Neural cell (in vitro differentiated cells): ENCODE measurements around the gene PACSIN2. TPM values are rescaled to one million over a fixed set of nuclear protein-coding genes. Genes with fewer than 3 reads are reported as not detected.

Experiments used
- H2AFZ ChIP-seq: fragments of 200-600, 300-800 bp; sonication (generic), shearing (Covaris generic); 2 replicates; pipeline ENCODE4 v1.6.0; 2014; ENCODE audit warnings: low read depth, mild to moderate bottlenecking, antibody characterized with exemption, low read length, moderate library complexity
- H3F3A ChIP-seq: fragments of 200-600 bp; shearing (Covaris generic); 2 replicates; pipeline ENCODE4 v1.6.1; 2016; ENCODE audit warnings: mild to moderate bottlenecking, moderate library complexity, mixed read lengths, antibody characterized with exemption, low read length; ENCODE audit not compliant: insufficient read depth, poor library complexity, severe bottlenecking
- H3K27ac ChIP-seq: fragments of 200-600, 300-800 bp; sonication (generic), shearing (Covaris generic); 2 replicates; pipeline ENCODE4 v1.5.1; 2014; ENCODE audit warnings: mild to moderate bottlenecking, low read length, moderate library complexity
- H3K27me3 ChIP-seq: fragments of 300-800, 200-600 bp; sonication (generic), shearing (Covaris generic); 2 replicates; pipeline ENCODE4 v1.6.0; 2014; ENCODE audit warnings: mild to moderate bottlenecking, low read depth, low read length, moderate library complexity; ENCODE audit not compliant: insufficient read depth
- H3K36me3 ChIP-seq: fragments of 300-800, 200-600 bp; sonication (generic), shearing (Covaris generic); 2 replicates; pipeline ENCODE4 v1.5.1; 2014; ENCODE audit warnings: mild to moderate bottlenecking, antibody characterized with exemption, low read length, moderate library complexity; ENCODE audit not compliant: insufficient read depth
- H3K4me2 ChIP-seq: fragments of 300-800, 200-600 bp; sonication (generic), shearing (Covaris generic); 2 replicates; pipeline ENCODE4 v1.6.0; 2014; ENCODE audit warnings: mild to moderate bottlenecking, low read length
- H3K4me3 ChIP-seq: fragments of 300-800, 200-600 bp; sonication (generic), shearing (Covaris generic); 2 replicates; pipeline ENCODE4 v1.5.1; 2014; ENCODE audit warnings: mild to moderate bottlenecking, low read length, moderate library complexity
- H3K79me2 ChIP-seq: fragments of 200-600 bp; shearing (Covaris generic); replicated peaks from 2 replicates; pipeline ENCODE4 v1.6.0; 2014; ENCODE audit warnings: mild to moderate bottlenecking, low read length, moderate library complexity; ENCODE audit not compliant: insufficient read depth
- H3K9ac ChIP-seq: fragments of 300-800, 200-600 bp; sonication (generic), shearing (Covaris generic); 2 replicates; pipeline ENCODE4 v1.6.1; 2016; ENCODE audit warnings: mild to moderate bottlenecking, low read length, mixed read lengths
- H3K9me2 ChIP-seq: fragments of 200-600 bp; shearing (Covaris generic); 2 replicates; pipeline ENCODE4 v1.6.1; 2016; ENCODE audit warnings: mild to moderate bottlenecking, low read length, mixed read lengths; ENCODE audit not compliant: insufficient read depth
- H3K9me3 ChIP-seq: fragments of 200-600, 300-800 bp; sonication (generic), shearing (Covaris generic); 2 replicates; pipeline ENCODE4 v1.6.1; 2016; ENCODE audit warnings: mild to moderate bottlenecking, mixed run types, low read length, moderate library complexity, mixed read lengths
- H4K20me1 ChIP-seq: fragments of 200-600 bp; shearing (Covaris generic); 2 replicates; pipeline ENCODE4 v1.6.1; 2016; ENCODE audit warnings: mild to moderate bottlenecking, mixed run types; ENCODE audit not compliant: insufficient read depth
- EP300 ChIP-seq: fragments of 450-650 bp; conservative IDR thresholded peaks from 2 replicates; pipeline ENCODE4 v1.6.1; 2014; ENCODE audit warnings: antibody characterized with exemption, mild to moderate bottlenecking, moderate library complexity; ENCODE audit not compliant: poor library complexity, severe bottlenecking
- EZH2 ChIP-seq: fragments of 200-600, 300-800 bp; shearing (Covaris generic), sonication (generic); IDR thresholded peaks from 2 replicates; pipeline ENCODE4 v1.6.1; 2014; ENCODE audit warnings: antibody characterized with exemption, low read length, borderline replicate concordance, mild to moderate bottlenecking; ENCODE audit not compliant: insufficient read depth, poor library complexity, severe bottlenecking
- MXI1 ChIP-seq: fragments of 450-650 bp; conservative IDR thresholded peaks from 2 replicates; pipeline ENCODE4 v1.6.1; 2014; ENCODE audit warnings: antibody characterized with exemption, mild to moderate bottlenecking; ENCODE audit not compliant: poor library complexity, severe bottlenecking
- POLR2AphosphoS5 ChIP-seq: IDR thresholded peaks from 2 replicates; pipeline ENCODE4 v1.6.1; 2012
- RAD21 ChIP-seq: fragments of 450-650 bp; conservative IDR thresholded peaks from 2 replicates; pipeline ENCODE4 v1.6.1; 2014; ENCODE audit warnings: antibody characterized with exemption, mild to moderate bottlenecking, moderate library complexity
- SMC3 ChIP-seq: fragments of 450-650 bp; conservative IDR thresholded peaks from 2 replicates; pipeline ENCODE4 v1.6.1; 2014; ENCODE audit warnings: antibody characterized with exemption, mild to moderate bottlenecking, moderate library complexity; ENCODE audit not compliant: poor library complexity
- TAF1 ChIP-seq: IDR thresholded peaks from 2 replicates; pipeline ENCODE4 v1.6.1; 2012; ENCODE audit warnings: low read depth
- polyA plus RNA-seq: library from polyadenylated mRNA; depleted of rRNA; stranded (reverse); fragments of >200 nt; gene quantifications from 2 replicates; pipeline ENCODE4 v1.2.3, GENCODE V29; 2014
- TF ChIP-seq, protein P1 (sequence below): IDR thresholded peaks from 2 replicates; pipeline ENCODE4 v1.6.1; 2012; ENCODE audit warnings: borderline replicate concordance
- TF ChIP-seq, protein P2 (sequence below): fragments of 450-650 bp; IDR thresholded peaks from 2 replicates; pipeline ENCODE4 v1.5.1; 2014; ENCODE audit warnings: antibody characterized with exemption, mild to moderate bottlenecking, moderate library complexity; ENCODE audit not compliant: poor library complexity, severe bottlenecking

PACSIN2 gene
- polyA plus RNA-seq, 1 donor from 2014 or later = 47.2 TPM

DNA sequence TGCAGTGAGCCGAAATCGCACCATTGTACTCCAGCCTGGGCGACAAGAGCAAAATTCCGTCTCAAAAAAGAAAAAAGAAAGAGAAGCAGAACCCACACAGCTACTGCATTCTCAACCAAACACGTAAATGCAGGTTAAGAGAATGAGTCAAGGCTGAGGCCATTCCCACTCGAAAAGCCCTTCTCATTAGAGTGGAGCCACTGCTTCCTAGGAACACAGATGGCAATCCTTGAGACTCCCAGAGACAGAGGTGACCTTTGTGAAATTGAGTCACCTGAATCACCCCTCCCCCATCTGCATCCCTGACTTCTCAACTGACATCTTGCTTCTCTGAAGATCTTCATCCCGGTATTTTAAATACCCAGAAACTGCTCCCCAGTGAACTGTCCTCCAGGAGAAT is 8.2 kb downstream of the PACSIN2 start:
- no peak overlapping the region for H2AFZ ChIP-seq
- H3K27me3 ChIP-seq = no peaks in the 10 kb centered on the region
- no peaks in the 10 kb centered on the region for H3K9me2 ChIP-seq
- H3K9ac ChIP-seq = no peak overlapping the region
- H3K36me3 ChIP-seq = no peaks in the 10 kb centered on the region
- TF ChIP-seq TAF1 = no peak
- no peaks in the 10 kb centered on the region for H3F3A ChIP-seq
- H4K20me1 ChIP-seq = no peaks in the 10 kb centered on the region
- no peak overlapping the region for H3K4me2 ChIP-seq
- no peaks in the 10 kb centered on the region for H3K9me3 ChIP-seq
- peaks cover 37% of the 10 kb centered on the region for H3K79me2 ChIP-seq
- no peak overlapping the region for H3K27ac ChIP-seq
- H3K4me3 ChIP-seq = no peak overlapping the region

DNA sequence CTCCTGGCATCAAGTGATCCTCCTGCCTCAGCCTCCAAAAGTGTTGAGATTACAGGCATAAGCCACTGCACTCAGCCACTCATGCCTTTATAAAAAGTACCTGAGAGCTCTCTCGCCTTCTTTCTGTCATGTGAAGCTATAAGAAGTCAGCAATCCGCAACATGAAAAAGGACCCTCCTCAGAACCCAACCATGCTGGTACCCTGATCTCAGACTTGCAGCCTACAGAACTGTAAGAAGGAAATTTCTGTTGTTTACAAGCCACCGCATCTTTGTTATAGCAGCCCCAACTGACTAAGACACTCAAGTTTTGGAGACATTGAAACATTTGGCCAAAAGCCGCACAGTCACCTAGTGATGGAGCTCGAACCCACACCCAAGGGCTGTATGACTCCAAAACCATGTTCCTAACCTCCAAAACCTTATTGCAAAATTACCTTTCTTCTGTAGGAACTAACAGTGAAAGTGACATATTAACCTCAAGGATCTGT is 8.9 kb downstream of the PACSIN2 start:
- Histone ChIP-seq H3K9me2 (no peaks in the 10 kb centered on the region), H3K27me3 (no peaks in the 10 kb centered on the region), H2AFZ (no peak overlapping the region), H3K79me2 (peaks cover 33% of the 10 kb centered on the region), H3K36me3 (no peaks in the 10 kb centered on the region), H3K4me3 (no peak overlapping the region), H4K20me1 (no peaks in the 10 kb centered on the region), H3F3A (no peaks in the 10 kb centered on the region), H3K9ac (no peak overlapping the region), H3K9me3 (no peaks in the 10 kb centered on the region), H3K27ac (no peak overlapping the region), H3K4me2 (no peak overlapping the region)
- TF ChIP-seq POLR2AphosphoS5 = no peak
- TF ChIP-seq EZH2 = no peak
- no peak for TF ChIP-seq MXI1
- no peak for TF ChIP-seq EP300
- TF ChIP-seq SMC3 = no peak
- TF ChIP-seq, protein P1, sequence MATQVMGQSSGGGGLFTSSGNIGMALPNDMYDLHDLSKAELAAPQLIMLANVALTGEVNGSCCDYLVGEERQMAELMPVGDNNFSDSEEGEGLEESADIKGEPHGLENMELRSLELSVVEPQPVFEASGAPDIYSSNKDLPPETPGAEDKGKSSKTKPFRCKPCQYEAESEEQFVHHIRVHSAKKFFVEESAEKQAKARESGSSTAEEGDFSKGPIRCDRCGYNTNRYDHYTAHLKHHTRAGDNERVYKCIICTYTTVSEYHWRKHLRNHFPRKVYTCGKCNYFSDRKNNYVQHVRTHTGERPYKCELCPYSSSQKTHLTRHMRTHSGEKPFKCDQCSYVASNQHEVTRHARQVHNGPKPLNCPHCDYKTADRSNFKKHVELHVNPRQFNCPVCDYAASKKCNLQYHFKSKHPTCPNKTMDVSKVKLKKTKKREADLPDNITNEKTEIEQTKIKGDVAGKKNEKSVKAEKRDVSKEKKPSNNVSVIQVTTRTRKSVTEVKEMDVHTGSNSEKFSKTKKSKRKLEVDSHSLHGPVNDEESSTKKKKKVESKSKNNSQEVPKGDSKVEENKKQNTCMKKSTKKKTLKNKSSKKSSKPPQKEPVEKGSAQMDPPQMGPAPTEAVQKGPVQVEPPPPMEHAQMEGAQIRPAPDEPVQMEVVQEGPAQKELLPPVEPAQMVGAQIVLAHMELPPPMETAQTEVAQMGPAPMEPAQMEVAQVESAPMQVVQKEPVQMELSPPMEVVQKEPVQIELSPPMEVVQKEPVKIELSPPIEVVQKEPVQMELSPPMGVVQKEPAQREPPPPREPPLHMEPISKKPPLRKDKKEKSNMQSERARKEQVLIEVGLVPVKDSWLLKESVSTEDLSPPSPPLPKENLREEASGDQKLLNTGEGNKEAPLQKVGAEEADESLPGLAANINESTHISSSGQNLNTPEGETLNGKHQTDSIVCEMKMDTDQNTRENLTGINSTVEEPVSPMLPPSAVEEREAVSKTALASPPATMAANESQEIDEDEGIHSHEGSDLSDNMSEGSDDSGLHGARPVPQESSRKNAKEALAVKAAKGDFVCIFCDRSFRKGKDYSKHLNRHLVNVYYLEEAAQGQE = no peak
- TF ChIP-seq, protein P2, sequence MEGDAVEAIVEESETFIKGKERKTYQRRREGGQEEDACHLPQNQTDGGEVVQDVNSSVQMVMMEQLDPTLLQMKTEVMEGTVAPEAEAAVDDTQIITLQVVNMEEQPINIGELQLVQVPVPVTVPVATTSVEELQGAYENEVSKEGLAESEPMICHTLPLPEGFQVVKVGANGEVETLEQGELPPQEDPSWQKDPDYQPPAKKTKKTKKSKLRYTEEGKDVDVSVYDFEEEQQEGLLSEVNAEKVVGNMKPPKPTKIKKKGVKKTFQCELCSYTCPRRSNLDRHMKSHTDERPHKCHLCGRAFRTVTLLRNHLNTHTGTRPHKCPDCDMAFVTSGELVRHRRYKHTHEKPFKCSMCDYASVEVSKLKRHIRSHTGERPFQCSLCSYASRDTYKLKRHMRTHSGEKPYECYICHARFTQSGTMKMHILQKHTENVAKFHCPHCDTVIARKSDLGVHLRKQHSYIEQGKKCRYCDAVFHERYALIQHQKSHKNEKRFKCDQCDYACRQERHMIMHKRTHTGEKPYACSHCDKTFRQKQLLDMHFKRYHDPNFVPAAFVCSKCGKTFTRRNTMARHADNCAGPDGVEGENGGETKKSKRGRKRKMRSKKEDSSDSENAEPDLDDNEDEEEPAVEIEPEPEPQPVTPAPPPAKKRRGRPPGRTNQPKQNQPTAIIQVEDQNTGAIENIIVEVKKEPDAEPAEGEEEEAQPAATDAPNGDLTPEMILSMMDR = no peak

DNA sequence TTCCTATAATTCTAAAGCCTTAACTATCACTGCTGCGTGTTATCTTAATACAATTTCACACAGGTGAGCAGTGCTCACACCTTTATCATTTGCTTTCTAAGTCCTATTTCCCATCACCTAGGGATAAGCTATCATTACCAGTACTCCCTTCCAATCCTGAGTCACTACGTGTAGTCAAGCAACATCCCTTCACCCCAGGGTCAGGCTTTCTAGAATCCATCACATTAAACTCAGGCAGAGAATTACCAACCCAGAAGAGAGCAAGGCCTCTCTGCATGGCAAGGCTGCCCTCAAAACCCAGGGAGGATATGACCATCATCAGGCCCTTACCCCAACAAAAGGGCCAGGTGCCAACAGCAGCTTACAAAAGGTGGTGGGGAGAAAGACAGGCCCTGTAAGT is 9.8 kb downstream of the PACSIN2 start:
- Histone ChIP-seq H3K36me3 (no peaks in the 10 kb centered on the region), H3K4me3 (no peak overlapping the region), H2AFZ (no peak overlapping the region), H3F3A (no peaks in the 10 kb centered on the region), H3K27ac (no peak overlapping the region), H3K9me2 (no peaks in the 10 kb centered on the region), H3K4me2 (no peak overlapping the region), H3K9me3 (no peaks in the 10 kb centered on the region), H4K20me1 (no peaks in the 10 kb centered on the region), H3K9ac (no peak overlapping the region), H3K79me2 (peaks cover 35% of the 10 kb centered on the region), H3K27me3 (no peaks in the 10 kb centered on the region)
- no peak for TF ChIP-seq TAF1
- TF ChIP-seq, protein P1 = no peak
- no peak for TF ChIP-seq RAD21
- no peak for TF ChIP-seq POLR2AphosphoS5
